ENCODE measurements around the gene MYG1. TPM values are rescaled to one million over a fixed set of nuclear protein-coding genes. Genes with fewer than 3 reads are reported as not detected.

MYG1 gene
- total and polyA plus RNA-seq, 2 of the 13 experiments (the other 11 are each of a cell fraction or from before 2014, with no cell fraction given) = 38.6 to 58.0 TPM

DNA sequence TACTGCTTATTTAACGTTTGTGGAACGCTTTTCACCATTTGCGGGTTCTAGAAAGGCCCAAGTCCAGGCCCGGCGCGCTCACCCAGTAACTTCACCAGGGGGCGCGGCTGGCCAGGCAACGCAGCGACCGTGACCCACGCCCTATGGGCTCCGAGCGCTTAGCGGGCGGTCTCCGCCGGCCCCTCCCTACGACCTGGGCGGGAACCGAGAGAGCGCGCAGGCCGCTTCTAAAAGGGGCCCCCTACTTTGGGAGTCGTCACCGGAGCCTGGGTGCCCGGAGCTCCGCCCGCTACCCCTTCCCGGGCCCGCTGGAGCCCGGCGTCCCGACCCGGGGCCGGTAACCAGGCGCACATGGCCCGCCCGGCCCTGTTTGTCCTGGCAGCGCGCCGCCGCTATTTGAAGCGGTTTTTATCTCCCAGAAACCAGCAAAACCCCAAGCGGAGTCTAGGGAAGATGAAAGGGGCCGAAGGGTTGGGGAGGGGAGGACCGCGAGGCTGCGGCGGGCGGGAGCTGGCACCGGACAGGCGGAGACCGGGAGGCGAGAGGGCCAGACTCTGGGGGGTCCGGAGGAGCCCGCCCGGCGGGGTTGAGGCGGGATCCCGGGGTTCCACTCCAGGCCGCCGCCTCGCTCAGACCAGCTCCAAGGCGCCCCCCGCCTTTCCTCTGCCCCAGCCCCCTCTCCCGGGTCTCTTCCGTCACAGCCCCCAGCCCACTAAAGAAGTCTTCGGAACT, 25.4 kb downstream of the MYG1 start (continued):
- TF ChIP-seq, protein P1, sequence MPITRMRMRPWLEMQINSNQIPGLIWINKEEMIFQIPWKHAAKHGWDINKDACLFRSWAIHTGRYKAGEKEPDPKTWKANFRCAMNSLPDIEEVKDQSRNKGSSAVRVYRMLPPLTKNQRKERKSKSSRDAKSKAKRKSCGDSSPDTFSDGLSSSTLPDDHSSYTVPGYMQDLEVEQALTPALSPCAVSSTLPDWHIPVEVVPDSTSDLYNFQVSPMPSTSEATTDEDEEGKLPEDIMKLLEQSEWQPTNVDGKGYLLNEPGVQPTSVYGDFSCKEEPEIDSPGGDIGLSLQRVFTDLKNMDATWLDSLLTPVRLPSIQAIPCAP (CRISPR knock-in tag; IDR thresholded peaks at IDR 0.05; ENCODE audit: low read depth) = no peak
- no peak for TF ChIP-seq SETDB1 (CRISPR knock-in tag; IDR thresholded peaks at IDR 0.05; ENCODE audit: borderline replicate concordance)
- TF ChIP-seq, protein P2, sequence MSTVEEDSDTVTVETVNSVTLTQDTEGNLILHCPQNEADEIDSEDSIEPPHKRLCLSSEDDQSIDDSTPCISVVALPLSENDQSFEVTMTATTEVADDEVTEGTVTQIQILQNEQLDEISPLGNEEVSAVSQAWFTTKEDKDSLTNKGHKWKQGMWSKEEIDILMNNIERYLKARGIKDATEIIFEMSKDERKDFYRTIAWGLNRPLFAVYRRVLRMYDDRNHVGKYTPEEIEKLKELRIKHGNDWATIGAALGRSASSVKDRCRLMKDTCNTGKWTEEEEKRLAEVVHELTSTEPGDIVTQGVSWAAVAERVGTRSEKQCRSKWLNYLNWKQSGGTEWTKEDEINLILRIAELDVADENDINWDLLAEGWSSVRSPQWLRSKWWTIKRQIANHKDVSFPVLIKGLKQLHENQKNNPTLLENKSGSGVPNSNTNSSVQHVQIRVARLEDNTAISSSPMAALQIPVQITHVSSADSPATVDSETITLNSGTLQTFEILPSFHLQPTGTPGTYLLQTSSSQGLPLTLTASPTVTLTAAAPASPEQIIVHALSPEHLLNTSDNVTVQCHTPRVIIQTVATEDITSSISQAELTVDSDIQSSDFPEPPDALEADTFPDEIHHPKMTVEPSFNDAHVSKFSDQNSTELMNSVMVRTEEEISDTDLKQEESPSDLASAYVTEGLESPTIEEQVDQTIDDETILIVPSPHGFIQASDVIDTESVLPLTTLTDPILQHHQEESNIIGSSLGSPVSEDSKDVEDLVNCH (CRISPR knock-in tag; IDR thresholded peaks at IDR 0.05) = no peak
- peak; percentile 62; the same call in 1 of the 2 replicates for TF ChIP-seq ZNF317 (CRISPR knock-in tag; IDR thresholded peaks at IDR 0.05)
- peak; percentile 86 for TF ChIP-seq HDAC1 (CRISPR knock-in tag; IDR thresholded peaks at IDR 0.05)
- TF ChIP-seq JDP2 (CRISPR knock-in tag; IDR thresholded peaks at IDR 0.05; ENCODE audit: borderline replicate concordance) = no peak
- TF ChIP-seq TCF7 (IDR thresholded peaks at IDR 0.05; ENCODE audit: low read depth) = peak; percentile 58
- TF ChIP-seq PHF8 (CRISPR knock-in tag; IDR thresholded peaks at IDR 0.05) = peak; percentile 78
- TF ChIP-seq ZNF615 (CRISPR knock-in tag; IDR thresholded peaks at IDR 0.05; ENCODE audit: borderline replicate concordance) = no peak
- no peak for TF ChIP-seq HOXA7 (CRISPR knock-in tag; IDR thresholded peaks at IDR 0.05)
- no peak for TF ChIP-seq SOX6 (IDR thresholded peaks at IDR 0.05)
- TF ChIP-seq SOX6 (CRISPR knock-in tag; IDR thresholded peaks at IDR 0.05) = peak; percentile 74
- TF ChIP-seq ZNF546 (CRISPR knock-in tag; conservative IDR thresholded peaks at IDR 0.05) = no peak
- TF ChIP-seq, protein P3, sequence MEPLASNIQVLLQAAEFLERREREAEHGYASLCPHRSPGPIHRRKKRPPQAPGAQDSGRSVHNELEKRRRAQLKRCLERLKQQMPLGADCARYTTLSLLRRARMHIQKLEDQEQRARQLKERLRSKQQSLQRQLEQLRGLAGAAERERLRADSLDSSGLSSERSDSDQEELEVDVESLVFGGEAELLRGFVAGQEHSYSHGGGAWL (CRISPR knock-in tag; IDR thresholded peaks at IDR 0.05) = peak; percentile 71
- TF ChIP-seq, protein P4, sequence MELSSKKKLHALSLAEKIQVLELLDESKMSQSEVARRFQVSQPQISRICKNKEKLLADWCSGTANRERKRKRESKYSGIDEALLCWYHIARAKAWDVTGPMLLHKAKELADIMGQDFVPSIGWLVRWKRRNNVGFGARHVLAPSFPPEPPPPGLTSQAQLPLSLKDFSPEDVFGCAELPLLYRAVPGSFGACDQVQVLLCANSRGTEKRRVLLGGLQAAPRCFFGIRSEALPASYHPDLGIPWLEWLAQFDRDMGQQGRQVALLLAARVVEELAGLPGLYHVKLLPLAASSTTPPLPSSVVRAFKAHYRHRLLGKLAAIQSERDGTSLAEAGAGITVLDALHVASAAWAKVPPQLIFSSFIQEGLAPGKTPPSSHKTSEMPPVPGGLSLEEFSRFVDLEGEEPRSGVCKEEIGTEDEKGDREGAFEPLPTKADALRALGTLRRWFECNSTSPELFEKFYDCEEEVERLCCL (CRISPR knock-in tag; IDR thresholded peaks at IDR 0.05; ENCODE audit: borderline replicate concordance) = no peak
- no peak; the same call in 1 of the 2 replicates for TF ChIP-seq ZNF878 (CRISPR knock-in tag; IDR thresholded peaks at IDR 0.05)
- peak; percentile 58; the same call in 1 of the 2 replicates for TF ChIP-seq HDAC2 (CRISPR knock-in tag; IDR thresholded peaks at IDR 0.05)
- TF ChIP-seq PHF5A (CRISPR knock-in tag; IDR thresholded peaks at IDR 0.05; ENCODE audit: low read depth, unreplicated experiment) = no peak
- TF ChIP-seq ZNF790 (CRISPR knock-in tag; IDR thresholded peaks at IDR 0.05; ENCODE audit: borderline replicate concordance) = no peak
- peak; percentile 63 for TF ChIP-seq KAT8 (CRISPR knock-in tag; IDR thresholded peaks at IDR 0.05)
- TF ChIP-seq ZNF30 (CRISPR knock-in tag; IDR thresholded peaks at IDR 0.05) = no peak
- TF ChIP-seq RORA (CRISPR knock-in tag; IDR thresholded peaks at IDR 0.05) = no peak
- TF ChIP-seq ZFAT (CRISPR knock-in tag; conservative IDR thresholded peaks at IDR 0.05) = 0 out of 2 replicates have a peak, but pooled peaks have one; percentile 18
- TF ChIP-seq, protein P5, sequence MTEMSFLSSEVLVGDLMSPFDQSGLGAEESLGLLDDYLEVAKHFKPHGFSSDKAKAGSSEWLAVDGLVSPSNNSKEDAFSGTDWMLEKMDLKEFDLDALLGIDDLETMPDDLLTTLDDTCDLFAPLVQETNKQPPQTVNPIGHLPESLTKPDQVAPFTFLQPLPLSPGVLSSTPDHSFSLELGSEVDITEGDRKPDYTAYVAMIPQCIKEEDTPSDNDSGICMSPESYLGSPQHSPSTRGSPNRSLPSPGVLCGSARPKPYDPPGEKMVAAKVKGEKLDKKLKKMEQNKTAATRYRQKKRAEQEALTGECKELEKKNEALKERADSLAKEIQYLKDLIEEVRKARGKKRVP (CRISPR knock-in tag; IDR thresholded peaks at IDR 0.05) = no peak
- peak; percentile 83; the same call in 1 of the 2 replicates for TF ChIP-seq YEATS4 (CRISPR knock-in tag; IDR thresholded peaks at IDR 0.05; ENCODE audit: borderline replicate concordance)

Data from HepG2 (cell line).